LNCaP clone FGC (cell line): ENCODE measurements around the gene TOX3.

Source experiments
- DNase-seq: peaks from one replicate; pipeline ENCODE4 v3.0.0-alpha.2; 2011; ENCODE audit warnings: low read depth
- H3K4me3 ChIP-seq: 2 replicates; pipeline ENCODE4 v1.5.1; 2011; ENCODE audit warnings: mild to moderate bottlenecking, low read depth, low read length, control low read depth
- TF ChIP-seq, protein P1 (sequence below): IDR thresholded peaks from 2 replicates; pipeline ENCODE4 v1.5.1; 2012; ENCODE audit warnings: mild to moderate bottlenecking; ENCODE audit not compliant: control insufficient read depth, insufficient read depth; ENCODE audit errors: extremely low read depth

The TOX3 gene

DNA sequence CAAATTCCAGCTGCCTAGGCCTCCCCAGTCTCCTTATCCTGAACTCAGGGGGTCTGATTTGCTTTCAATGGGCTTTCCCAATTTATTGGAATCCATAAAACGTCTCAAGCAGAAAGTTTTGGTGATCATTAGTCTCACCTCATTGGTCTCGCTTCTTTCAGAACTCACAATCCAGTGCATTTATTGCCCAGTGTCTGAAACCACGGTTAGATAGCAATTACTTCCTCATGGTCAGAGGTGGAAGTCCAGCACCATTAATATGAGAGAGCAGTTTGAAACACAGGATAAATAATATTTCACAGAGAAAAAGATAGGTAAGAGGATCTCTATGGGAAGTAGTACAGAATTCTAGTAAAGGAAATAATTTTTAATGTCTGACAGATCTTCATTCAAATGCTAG lies 128.7 kb downstream of the TOX3 start:
- TF ChIP-seq, protein P1, sequence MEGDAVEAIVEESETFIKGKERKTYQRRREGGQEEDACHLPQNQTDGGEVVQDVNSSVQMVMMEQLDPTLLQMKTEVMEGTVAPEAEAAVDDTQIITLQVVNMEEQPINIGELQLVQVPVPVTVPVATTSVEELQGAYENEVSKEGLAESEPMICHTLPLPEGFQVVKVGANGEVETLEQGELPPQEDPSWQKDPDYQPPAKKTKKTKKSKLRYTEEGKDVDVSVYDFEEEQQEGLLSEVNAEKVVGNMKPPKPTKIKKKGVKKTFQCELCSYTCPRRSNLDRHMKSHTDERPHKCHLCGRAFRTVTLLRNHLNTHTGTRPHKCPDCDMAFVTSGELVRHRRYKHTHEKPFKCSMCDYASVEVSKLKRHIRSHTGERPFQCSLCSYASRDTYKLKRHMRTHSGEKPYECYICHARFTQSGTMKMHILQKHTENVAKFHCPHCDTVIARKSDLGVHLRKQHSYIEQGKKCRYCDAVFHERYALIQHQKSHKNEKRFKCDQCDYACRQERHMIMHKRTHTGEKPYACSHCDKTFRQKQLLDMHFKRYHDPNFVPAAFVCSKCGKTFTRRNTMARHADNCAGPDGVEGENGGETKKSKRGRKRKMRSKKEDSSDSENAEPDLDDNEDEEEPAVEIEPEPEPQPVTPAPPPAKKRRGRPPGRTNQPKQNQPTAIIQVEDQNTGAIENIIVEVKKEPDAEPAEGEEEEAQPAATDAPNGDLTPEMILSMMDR, result no peak
- DNase-seq, result no peak
- no peak overlapping the region for H3K4me3 ChIP-seq

DNA sequence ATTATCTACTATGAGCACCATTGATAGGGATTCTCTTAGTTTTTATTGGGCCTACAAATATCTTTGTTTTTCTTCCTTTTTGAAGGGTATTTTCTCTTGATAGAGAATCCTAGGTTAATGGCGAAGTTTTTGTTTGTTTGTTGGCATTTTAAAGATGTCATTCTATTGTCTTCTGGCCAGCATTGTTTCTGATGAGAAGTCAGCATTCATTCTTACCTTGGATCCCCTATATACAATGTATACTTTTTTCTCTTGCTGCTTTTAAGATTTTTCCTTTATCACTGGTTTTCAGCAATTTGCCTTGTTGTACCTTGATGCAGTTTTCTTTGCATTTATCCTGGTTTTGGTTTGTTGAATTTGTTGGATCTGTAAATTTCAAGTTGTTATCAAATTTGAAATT lies 130.1 kb downstream of the TOX3 start:
- TF ChIP-seq, protein P1, result no peak
- DNase-seq, result no peak
- no peak overlapping the region for H3K4me3 ChIP-seq

DNA sequence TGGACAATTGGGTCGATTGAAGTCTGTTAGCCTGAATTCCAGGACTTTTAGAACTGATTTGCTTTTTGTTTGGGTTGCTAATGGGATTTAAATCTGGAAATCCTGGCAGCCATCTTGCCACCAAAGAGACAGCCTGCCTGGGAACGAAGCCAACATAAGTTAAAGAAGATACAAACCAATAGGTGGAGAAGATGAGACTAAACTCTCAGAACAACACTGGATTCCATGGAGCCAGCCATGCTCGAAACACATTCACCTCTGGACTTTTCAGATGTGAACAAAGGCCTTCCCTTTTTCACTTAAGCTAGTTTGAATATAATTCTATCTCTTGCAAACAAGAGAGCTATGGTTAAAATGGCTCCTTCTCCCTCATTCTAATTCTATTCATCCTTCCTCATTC lies 135.9 kb downstream of the TOX3 start:
- TF ChIP-seq, protein P1, result no peak
- no peak for DNase-seq
- no peak overlapping the region for H3K4me3 ChIP-seq

DNA sequence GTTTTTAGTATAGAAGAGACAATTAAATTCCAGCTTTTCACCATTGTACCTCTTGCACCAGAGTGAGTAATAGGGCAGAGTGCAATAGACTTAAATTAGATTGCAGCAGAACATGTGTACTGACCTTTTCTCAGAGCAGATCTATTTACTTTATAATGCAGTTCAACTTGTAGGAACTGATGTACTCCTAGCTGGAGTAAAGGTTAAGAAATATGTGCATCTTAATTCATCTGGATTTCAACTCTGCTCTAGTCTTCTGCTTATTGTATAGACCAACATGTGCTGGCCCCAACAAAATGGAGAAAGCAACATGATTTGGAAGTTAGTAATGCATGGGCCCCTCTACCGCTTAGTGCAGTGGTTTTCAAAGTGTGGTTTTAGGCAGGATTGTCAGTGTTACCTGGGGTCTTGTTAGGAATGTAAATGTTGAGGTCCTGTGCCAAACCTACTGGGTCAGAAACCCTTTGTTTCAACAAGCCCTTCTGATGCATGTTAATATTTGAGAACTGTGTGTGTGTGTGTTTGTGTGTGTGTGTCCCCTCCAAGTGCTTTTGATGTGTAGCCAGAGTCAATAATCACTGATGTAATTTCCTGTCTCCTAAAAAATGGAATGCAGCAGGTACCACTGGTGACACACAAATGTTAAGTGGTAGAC lies 138.6 kb downstream of the TOX3 start:
- TF ChIP-seq, protein P1, result no peak
- H3K4me3 ChIP-seq, result no peak overlapping the region
- no peak for DNase-seq

DNA sequence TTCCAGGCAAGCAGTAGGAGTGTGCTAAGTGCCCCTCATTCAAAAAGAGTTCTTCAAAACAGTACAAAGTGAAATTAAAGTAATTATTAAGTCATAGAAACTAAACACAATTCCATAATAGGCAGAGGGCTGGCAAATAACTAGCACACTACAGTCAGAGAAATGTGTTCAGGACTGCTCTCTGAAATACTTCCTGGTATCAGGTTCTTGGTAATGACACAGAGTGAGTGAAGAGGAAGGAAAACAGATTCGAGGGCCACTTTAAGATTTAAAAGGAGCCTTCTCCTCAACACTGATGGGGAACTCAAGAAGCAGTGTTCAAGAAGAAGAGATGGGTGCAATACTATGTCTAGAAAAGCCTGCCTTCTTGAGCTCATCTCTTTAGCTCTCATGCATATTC lies 139.2 kb downstream of the TOX3 start:
- DNase-seq, result no peak
- H3K4me3 ChIP-seq, result no peak overlapping the region
- TF ChIP-seq, protein P1, result no peak

DNA sequence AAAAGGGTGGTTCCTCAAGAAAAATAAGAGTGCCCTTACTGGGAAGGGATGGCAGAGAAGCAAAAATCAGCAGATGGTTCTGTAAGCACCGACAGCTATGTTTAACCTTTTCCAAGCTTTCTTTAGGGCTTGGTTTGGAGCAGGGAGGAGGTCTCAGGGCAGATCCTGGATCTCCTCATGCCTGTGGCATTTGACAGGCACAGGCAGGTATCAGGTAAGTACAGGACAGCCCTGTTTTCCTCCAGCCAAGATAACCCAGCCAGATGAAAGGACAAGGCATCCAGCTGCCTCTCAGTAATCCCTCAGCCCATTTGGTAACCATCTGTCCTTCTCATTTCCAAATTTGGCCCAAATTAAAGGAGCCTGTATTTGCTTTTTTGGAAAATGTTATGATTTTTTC lies 141.5 kb downstream of the TOX3 start:
- no peak overlapping the region for H3K4me3 ChIP-seq
- no peak for DNase-seq
- TF ChIP-seq, protein P1, result no peak

DNA sequence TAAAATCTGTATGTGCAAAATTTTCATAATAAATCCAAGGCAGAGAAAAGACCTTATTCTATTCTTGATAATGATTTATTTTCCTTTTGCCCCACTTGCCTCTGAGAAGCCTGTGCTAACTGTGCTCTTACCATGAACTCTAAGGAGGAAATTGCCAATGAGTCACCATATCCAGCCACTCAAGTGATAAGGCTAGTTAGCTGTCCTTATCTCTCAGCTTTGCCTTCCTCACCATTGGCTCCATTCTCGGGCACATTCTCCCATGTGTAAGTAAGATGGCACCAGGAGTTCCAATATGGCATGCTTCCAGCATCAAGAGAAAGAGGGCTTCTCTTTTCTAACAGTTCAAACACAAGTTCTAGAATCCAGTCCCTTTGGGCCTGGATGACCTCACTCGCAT lies 142.4 kb downstream of the TOX3 start:
- H3K4me3 ChIP-seq, result no peak overlapping the region
- TF ChIP-seq, protein P1, result no peak
- DNase-seq, result no peak
